Fibroblast of lung (primary cell): ENCODE results near the gene DGKZ. TPM values are rescaled to one million over a fixed set of nuclear protein-coding genes. Genes with fewer than 3 reads are reported as not detected.

ENCODE experiments used
- DNase-seq, 2 donors: peaks; one replicate each; pipeline versions ENCODE4 v3.0.0 to v3.0.0-alpha.2; 2010; ENCODE audit warnings: low read depth in 2 of 2
- H2AFZ ChIP-seq: 2 replicates; pipeline ENCODE4 v1.5.1; 2012; ENCODE audit warnings: low read length, control low read depth, inconsistent platforms
- H3K27ac ChIP-seq: 2 replicates; pipeline ENCODE4 v1.5.1; 2011; ENCODE audit warnings: low read length, control low read depth; ENCODE audit not compliant: insufficient read depth
- H3K27me3 ChIP-seq: 2 replicates; pipeline ENCODE4 v1.5.1; 2011; ENCODE audit warnings: mild to moderate bottlenecking, low read length; ENCODE audit not compliant: control insufficient read depth, insufficient read depth
- H3K36me3 ChIP-seq: 2 replicates; pipeline ENCODE4 v1.5.1; 2011; ENCODE audit warnings: low read length; ENCODE audit not compliant: control insufficient read depth, insufficient read depth
- H3K4me1 ChIP-seq: 2 replicates; pipeline ENCODE4 v1.5.1; 2011; ENCODE audit warnings: low read length; ENCODE audit not compliant: control insufficient read depth, insufficient read depth; ENCODE audit errors: extremely low read depth
- H3K4me2 ChIP-seq: 2 replicates; pipeline ENCODE4 v1.5.1; 2011; ENCODE audit warnings: low read length, control low read depth; ENCODE audit not compliant: insufficient read depth; ENCODE audit errors: extremely low read depth
- H3K4me3 ChIP-seq, 4 experiments: fragments of 200-600 bp in 1 of 4; sonication (generic) in 1 of 4; replicated peaks in 1 of 4; 2 replicates each; pipeline ENCODE4 v1.5.1; 2011 to 2016; ENCODE audit warnings: low read length in 4 of 4, low read depth in 3 of 4, mild to moderate bottlenecking in 3 of 4, control low read depth in 2 of 4, inconsistent platforms in 1 of 4, mixed read lengths in 1 of 4; ENCODE audit not compliant: insufficient read depth in 1 of 4; ENCODE audit errors: control extremely low read depth in 1 of 4
- H3K79me2 ChIP-seq: 2 replicates; pipeline ENCODE4 v1.5.1; 2012; ENCODE audit warnings: mild to moderate bottlenecking, low read length, inconsistent platforms; ENCODE audit not compliant: control insufficient read depth, insufficient read depth
- H3K9ac ChIP-seq: 2 replicates; pipeline ENCODE4 v1.5.1; 2011; ENCODE audit warnings: mild to moderate bottlenecking, low read length, control low read depth; ENCODE audit not compliant: insufficient read depth
- H3K9me3 ChIP-seq: 2 replicates; pipeline ENCODE4 v1.5.1; 2012; ENCODE audit warnings: low read depth, low read length; ENCODE audit not compliant: control insufficient read depth, insufficient read depth
- H4K20me1 ChIP-seq: 2 replicates; pipeline ENCODE4 v1.5.1; 2011; ENCODE audit warnings: low read length; ENCODE audit not compliant: control insufficient read depth, insufficient read depth; ENCODE audit errors: extremely low read depth
- EZH2 ChIP-seq: IDR thresholded peaks from 2 replicates; pipeline ENCODE4 v1.5.1; 2012; ENCODE audit warnings: low read length, control low read depth, mild to moderate bottlenecking; ENCODE audit errors: missing control alignments
- polyA plus RNA-seq, 2 donors: library from polyadenylated mRNA; depleted of rRNA in 1 of 2; stranded (reverse) in 1 of 2; unstranded in 1 of 2; fragments of >200 nt; gene quantifications; 2 replicates each; pipeline ENCODE4 v1.2.1, GENCODE V29; 2011 to 2012; ENCODE audit warnings: missing spikeins in 1 of 2
- total RNA-seq: library from RNA; depleted of rRNA; stranded (reverse); fragments of >200 nt; gene quantifications from 2 replicates; pipeline ENCODE4 v1.2.1, GENCODE V29; 2014
- TF ChIP-seq, protein P1 (sequence below), 2 donors: IDR thresholded peaks in 1 of 2; conservative IDR thresholded peaks in 1 of 2; 1 replicate in 1 of 2; 2 replicates in 1 of 2; pipeline ENCODE4 v1.5.1; 2011 to 2012; ENCODE audit warnings: low read length in 2 of 2, control low read depth in 1 of 2, inconsistent platforms in 1 of 2, low read depth in 1 of 2, mild to moderate bottlenecking in 1 of 2

DGKZ gene
- total and polyA plus RNA-seq, 2 donors (not counting 1 experiment from before 2014, with no cell fraction given), result 16.4 to 35.5 TPM

DNA sequence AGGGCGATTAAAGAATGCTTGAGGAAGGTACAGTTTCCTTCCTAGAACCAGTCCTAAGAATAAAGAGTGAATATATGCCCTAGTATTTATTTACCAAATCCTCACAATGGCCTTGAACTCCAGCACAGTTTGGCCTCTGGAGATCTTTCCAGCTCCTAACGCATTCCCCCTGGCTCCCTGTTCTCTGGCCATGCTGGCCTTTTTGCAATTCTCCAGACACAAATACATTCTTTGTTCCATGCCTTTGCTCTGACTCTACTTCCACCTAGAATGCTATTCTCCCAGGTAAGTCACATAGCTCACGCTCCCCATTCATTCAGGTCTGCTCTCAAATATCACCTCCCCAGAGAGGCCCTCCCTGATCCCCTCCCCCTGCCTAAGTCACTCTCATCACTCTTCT is 3.7 kb upstream of the DGKZ start:
- no peak overlapping the region for H2AFZ ChIP-seq
- peaks cover 7% of the 10 kb centered on the region for H3K4me1 ChIP-seq
- H3K4me3 ChIP-seq, result no peak overlapping the region
- H3K79me2 ChIP-seq, result peaks cover 8% of the 10 kb centered on the region
- H3K9ac ChIP-seq, result no peak overlapping the region
- H3K27me3 ChIP-seq, result peaks cover 17% of the 10 kb centered on the region
- no peak overlapping the region for H3K27ac ChIP-seq
- H4K20me1 ChIP-seq, result no peaks in the 10 kb centered on the region
- no peaks in the 10 kb centered on the region for H3K36me3 ChIP-seq
- no peak for DNase-seq
- H3K9me3 ChIP-seq, result no peaks in the 10 kb centered on the region
- TF ChIP-seq, protein P1, sequence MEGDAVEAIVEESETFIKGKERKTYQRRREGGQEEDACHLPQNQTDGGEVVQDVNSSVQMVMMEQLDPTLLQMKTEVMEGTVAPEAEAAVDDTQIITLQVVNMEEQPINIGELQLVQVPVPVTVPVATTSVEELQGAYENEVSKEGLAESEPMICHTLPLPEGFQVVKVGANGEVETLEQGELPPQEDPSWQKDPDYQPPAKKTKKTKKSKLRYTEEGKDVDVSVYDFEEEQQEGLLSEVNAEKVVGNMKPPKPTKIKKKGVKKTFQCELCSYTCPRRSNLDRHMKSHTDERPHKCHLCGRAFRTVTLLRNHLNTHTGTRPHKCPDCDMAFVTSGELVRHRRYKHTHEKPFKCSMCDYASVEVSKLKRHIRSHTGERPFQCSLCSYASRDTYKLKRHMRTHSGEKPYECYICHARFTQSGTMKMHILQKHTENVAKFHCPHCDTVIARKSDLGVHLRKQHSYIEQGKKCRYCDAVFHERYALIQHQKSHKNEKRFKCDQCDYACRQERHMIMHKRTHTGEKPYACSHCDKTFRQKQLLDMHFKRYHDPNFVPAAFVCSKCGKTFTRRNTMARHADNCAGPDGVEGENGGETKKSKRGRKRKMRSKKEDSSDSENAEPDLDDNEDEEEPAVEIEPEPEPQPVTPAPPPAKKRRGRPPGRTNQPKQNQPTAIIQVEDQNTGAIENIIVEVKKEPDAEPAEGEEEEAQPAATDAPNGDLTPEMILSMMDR (conservative IDR thresholded peaks at IDR 0.05 in 1 of 2, IDR thresholded peaks at IDR 0.05 in 1 of 2; ENCODE audit: low read depth in 1 of 2, low read length in 2 of 2), result no peak
- no peak for TF ChIP-seq EZH2
- H3K4me2 ChIP-seq, result no peak overlapping the region

DNA sequence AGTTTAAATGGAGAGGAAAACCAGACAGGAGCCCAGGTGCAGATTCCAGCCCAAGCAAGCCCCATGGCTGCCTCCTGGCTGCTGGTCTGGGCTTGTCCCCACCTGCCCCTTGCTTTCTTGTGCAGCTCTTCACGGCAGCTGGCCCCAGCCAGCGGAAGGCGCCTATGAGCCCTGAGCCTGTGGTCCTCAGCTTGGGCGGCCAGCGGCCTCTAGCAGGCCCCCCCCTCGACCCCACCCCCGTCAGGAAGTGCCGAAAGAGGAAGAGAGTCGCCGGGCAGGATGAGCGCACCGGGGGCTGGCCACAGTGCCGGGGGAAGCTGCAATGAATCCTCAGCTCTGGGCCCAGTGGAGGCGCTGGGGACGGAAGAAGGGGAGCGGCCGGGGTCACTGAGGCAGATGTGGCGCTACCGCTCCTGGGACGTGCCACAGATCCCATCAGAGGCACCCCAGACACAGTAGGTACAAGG is 2.1 kb upstream of the DGKZ start:
- Histone ChIP-seq H3K4me3 (no peak overlapping the region), H3K79me2 (peaks cover 12% of the 10 kb centered on the region), H3K9me3 (no peaks in the 10 kb centered on the region), H2AFZ (no peak overlapping the region), H3K4me2 (no peak overlapping the region), H3K9ac (no peak overlapping the region), H3K4me1 (peaks cover 9% of the 10 kb centered on the region), H4K20me1 (no peaks in the 10 kb centered on the region), H3K27ac (no peak overlapping the region), H3K27me3 (peaks cover 15% of the 10 kb centered on the region), H3K36me3 (no peaks in the 10 kb centered on the region)
- TF ChIP-seq EZH2, result no peak
- TF ChIP-seq, protein P1 (conservative IDR thresholded peaks at IDR 0.05 in 1 of 2, IDR thresholded peaks at IDR 0.05 in 1 of 2; ENCODE audit: low read depth in 1 of 2, low read length in 2 of 2), result no peak
- no peak for DNase-seq

DNA sequence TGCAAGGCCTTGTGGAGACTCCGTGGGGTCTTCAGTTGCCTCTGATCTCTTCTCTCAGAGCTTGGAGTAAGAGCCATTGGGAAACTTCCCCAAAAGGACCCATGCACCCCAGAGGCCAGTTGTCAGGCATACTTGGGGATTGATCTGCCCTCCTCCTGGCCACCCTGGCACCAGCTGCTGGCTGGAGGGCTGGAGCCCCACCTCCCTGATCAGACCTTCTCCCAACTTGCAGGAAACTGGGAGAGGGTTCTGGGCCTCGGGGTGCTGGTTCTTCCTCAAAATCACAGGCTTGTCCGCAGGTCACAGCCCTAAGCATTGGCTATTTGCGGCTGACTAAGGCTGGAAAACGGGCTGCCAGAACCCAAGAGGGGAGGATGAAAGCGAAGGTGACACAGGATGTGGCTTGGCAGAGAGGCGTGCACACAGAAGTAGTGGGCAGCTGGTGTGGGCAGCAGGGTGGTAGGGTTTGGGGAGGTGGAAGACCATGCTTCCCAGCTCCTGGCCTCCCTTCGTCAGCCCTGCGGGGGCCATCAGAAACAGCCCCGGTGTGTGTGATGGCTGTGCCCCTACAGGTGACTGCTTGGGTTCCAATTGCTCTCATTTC is 1.3 kb upstream of the DGKZ start:
- TF ChIP-seq, protein P1 (conservative IDR thresholded peaks at IDR 0.05 in 1 of 2, IDR thresholded peaks at IDR 0.05 in 1 of 2; ENCODE audit: low read depth in 1 of 2, low read length in 2 of 2), result no peak
- no peak for TF ChIP-seq EZH2
- Histone ChIP-seq H3K27ac (no peak overlapping the region), H3K9me3 (no peaks in the 10 kb centered on the region), H2AFZ (no peak overlapping the region), H3K4me2 (no peak overlapping the region), H3K79me2 (peaks cover 12% of the 10 kb centered on the region), H3K36me3 (no peaks in the 10 kb centered on the region), H4K20me1 (no peaks in the 10 kb centered on the region), H3K4me3 (no peak overlapping the region), H3K27me3 (peaks cover 11% of the 10 kb centered on the region), H3K9ac (no peak overlapping the region), H3K4me1 (peaks cover 9% of the 10 kb centered on the region)
- DNase-seq, result no peak
